Mammary epithelial cell (primary cell): ENCODE data around the gene ADAMTS10.

Experiments
- EZH2 ChIP-seq: IDR thresholded peaks from 2 replicates; pipeline ENCODE4 v1.6.1; 2012; ENCODE audit warnings: low read length, inconsistent platforms, borderline replicate concordance
- TF ChIP-seq, protein P1 (sequence below), 2 donors: IDR thresholded peaks in 1 of 2; conservative IDR thresholded peaks in 1 of 2; 2 replicates each; pipeline ENCODE4 v1.5.1; 2011 to 2012; ENCODE audit warnings: inconsistent platforms in 2 of 2, low read length in 2 of 2, mild to moderate bottlenecking in 2 of 2, control low read depth in 1 of 2, low read depth in 1 of 2; ENCODE audit not compliant: insufficient read depth in 1 of 2; ENCODE audit errors: extremely low read depth in 1 of 2

GRCh38 chr19:8641221-8641907 lies 30.8 kb upstream of the ADAMTS10 start:
- TF ChIP-seq, protein P1, sequence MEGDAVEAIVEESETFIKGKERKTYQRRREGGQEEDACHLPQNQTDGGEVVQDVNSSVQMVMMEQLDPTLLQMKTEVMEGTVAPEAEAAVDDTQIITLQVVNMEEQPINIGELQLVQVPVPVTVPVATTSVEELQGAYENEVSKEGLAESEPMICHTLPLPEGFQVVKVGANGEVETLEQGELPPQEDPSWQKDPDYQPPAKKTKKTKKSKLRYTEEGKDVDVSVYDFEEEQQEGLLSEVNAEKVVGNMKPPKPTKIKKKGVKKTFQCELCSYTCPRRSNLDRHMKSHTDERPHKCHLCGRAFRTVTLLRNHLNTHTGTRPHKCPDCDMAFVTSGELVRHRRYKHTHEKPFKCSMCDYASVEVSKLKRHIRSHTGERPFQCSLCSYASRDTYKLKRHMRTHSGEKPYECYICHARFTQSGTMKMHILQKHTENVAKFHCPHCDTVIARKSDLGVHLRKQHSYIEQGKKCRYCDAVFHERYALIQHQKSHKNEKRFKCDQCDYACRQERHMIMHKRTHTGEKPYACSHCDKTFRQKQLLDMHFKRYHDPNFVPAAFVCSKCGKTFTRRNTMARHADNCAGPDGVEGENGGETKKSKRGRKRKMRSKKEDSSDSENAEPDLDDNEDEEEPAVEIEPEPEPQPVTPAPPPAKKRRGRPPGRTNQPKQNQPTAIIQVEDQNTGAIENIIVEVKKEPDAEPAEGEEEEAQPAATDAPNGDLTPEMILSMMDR (conservative IDR thresholded peaks at IDR 0.05 in 1 of 2, IDR thresholded peaks at IDR 0.05 in 1 of 2; ENCODE audit: extremely low read depth in 1 of 2, insufficient read depth in 1 of 2, low read depth in 1 of 2, low read length in 2 of 2): no peak
- no peak for TF ChIP-seq EZH2
